Measurements from ENCODE around the gene ABCB11.

- no peak for TF ChIP-seq YY1 (IDR thresholded peaks at IDR 0.05; ENCODE audit: extremely low read depth, insufficient replicate concordance, low read depth, low read length)
- TF ChIP-seq, protein P1, sequence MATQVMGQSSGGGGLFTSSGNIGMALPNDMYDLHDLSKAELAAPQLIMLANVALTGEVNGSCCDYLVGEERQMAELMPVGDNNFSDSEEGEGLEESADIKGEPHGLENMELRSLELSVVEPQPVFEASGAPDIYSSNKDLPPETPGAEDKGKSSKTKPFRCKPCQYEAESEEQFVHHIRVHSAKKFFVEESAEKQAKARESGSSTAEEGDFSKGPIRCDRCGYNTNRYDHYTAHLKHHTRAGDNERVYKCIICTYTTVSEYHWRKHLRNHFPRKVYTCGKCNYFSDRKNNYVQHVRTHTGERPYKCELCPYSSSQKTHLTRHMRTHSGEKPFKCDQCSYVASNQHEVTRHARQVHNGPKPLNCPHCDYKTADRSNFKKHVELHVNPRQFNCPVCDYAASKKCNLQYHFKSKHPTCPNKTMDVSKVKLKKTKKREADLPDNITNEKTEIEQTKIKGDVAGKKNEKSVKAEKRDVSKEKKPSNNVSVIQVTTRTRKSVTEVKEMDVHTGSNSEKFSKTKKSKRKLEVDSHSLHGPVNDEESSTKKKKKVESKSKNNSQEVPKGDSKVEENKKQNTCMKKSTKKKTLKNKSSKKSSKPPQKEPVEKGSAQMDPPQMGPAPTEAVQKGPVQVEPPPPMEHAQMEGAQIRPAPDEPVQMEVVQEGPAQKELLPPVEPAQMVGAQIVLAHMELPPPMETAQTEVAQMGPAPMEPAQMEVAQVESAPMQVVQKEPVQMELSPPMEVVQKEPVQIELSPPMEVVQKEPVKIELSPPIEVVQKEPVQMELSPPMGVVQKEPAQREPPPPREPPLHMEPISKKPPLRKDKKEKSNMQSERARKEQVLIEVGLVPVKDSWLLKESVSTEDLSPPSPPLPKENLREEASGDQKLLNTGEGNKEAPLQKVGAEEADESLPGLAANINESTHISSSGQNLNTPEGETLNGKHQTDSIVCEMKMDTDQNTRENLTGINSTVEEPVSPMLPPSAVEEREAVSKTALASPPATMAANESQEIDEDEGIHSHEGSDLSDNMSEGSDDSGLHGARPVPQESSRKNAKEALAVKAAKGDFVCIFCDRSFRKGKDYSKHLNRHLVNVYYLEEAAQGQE (IDR thresholded peaks at IDR 0.05; ENCODE audit: low read depth): no peak
- no peak for TF ChIP-seq POLR2A (IDR thresholded peaks at IDR 0.05; ENCODE audit: borderline replicate concordance, extremely low read depth, insufficient read depth, insufficient read length)
- no peak for TF ChIP-seq EZH2 (IDR thresholded peaks at IDR 0.05)
- TF ChIP-seq ZBTB33 (IDR thresholded peaks at IDR 0.05; ENCODE audit: extremely low read depth, insufficient replicate concordance, low read length): no peak
- TF ChIP-seq ELF1 (IDR thresholded peaks at IDR 0.05; ENCODE audit: borderline replicate concordance, low read depth): no peak
- TF ChIP-seq, protein P2, sequence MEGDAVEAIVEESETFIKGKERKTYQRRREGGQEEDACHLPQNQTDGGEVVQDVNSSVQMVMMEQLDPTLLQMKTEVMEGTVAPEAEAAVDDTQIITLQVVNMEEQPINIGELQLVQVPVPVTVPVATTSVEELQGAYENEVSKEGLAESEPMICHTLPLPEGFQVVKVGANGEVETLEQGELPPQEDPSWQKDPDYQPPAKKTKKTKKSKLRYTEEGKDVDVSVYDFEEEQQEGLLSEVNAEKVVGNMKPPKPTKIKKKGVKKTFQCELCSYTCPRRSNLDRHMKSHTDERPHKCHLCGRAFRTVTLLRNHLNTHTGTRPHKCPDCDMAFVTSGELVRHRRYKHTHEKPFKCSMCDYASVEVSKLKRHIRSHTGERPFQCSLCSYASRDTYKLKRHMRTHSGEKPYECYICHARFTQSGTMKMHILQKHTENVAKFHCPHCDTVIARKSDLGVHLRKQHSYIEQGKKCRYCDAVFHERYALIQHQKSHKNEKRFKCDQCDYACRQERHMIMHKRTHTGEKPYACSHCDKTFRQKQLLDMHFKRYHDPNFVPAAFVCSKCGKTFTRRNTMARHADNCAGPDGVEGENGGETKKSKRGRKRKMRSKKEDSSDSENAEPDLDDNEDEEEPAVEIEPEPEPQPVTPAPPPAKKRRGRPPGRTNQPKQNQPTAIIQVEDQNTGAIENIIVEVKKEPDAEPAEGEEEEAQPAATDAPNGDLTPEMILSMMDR (IDR thresholded peaks at IDR 0.05 in 2 of 3, conservative IDR thresholded peaks at IDR 0.05 in 1 of 3; ENCODE audit: borderline replicate concordance in 1 of 3, insufficient read depth in 1 of 3, low read depth in 2 of 3, low read length in 2 of 3): no peak
- no peak for TF ChIP-seq EZH2phosphoT487 (IDR thresholded peaks at IDR 0.05; ENCODE audit: borderline replicate concordance)
- TF ChIP-seq CBX3 (IDR thresholded peaks at IDR 0.05; ENCODE audit: low read depth): no peak
These were observed 8.6 kb upstream of the ABCB11 start for GRCh38 chr2:169039702-169040101.

Measured in HCT116 (cell line).